Endodermal cell (in vitro differentiated cells): ENCODE measurements around the gene PPP2R2B. TPM values are rescaled to one million over a fixed set of nuclear protein-coding genes. Genes with fewer than 3 reads are reported as not detected.

Experiments
- DNase-seq: peaks from one replicate; pipeline ENCODE4 v3.0.0-alpha.2; 2017
- H3K27ac ChIP-seq: 2 replicates; pipeline ENCODE4 v1.5.1; 2013; ENCODE audit warnings: mild to moderate bottlenecking, low read depth, low read length, moderate library complexity
- H3K27me3 ChIP-seq: 2 replicates; pipeline ENCODE4 v1.6.1; 2013; ENCODE audit warnings: mild to moderate bottlenecking, low read length, moderate library complexity; ENCODE audit not compliant: insufficient read depth, control insufficient read depth, poor library complexity, severe bottlenecking
- H3K36me3 ChIP-seq: 2 replicates; pipeline ENCODE4 v1.7.0; 2013; ENCODE audit warnings: mild to moderate bottlenecking, low read length, moderate library complexity; ENCODE audit not compliant: control insufficient read depth, insufficient read depth
- H3K4me1 ChIP-seq: one replicate; pipeline ENCODE4 v1.7.0; 2013; ENCODE audit warnings: low read length; ENCODE audit not compliant: control insufficient read depth, insufficient read depth
- H3K4me3 ChIP-seq: 2 replicates; pipeline ENCODE4 v1.5.1; 2013; ENCODE audit warnings: mild to moderate bottlenecking, low read length, moderate library complexity
- H3K9ac ChIP-seq: 2 replicates; pipeline ENCODE4 v1.6.1; 2013; ENCODE audit warnings: mild to moderate bottlenecking, low read length, moderate library complexity; ENCODE audit not compliant: poor library complexity, severe bottlenecking; ENCODE audit errors: extremely low read depth
- H3K9me3 ChIP-seq: 2 replicates; pipeline ENCODE4 v1.6.1; 2013; ENCODE audit warnings: mild to moderate bottlenecking, low read length, moderate library complexity; ENCODE audit not compliant: control insufficient read depth
- H3K27ac Mint-ChIP-seq: 2 replicates; pipeline ENCODE4 v1.8.0; 2020; ENCODE audit warnings: mixed read lengths
- H3K27me3 Mint-ChIP-seq: 2 replicates; pipeline ENCODE4 v1.8.0; 2021; ENCODE audit warnings: mild to moderate bottlenecking, mixed read lengths; ENCODE audit not compliant: insufficient read depth
- H3K36me3 Mint-ChIP-seq: 2 replicates; pipeline ENCODE4 v1.8.0; 2020; ENCODE audit warnings: low read depth, mixed read lengths
- H3K4me1 Mint-ChIP-seq: 2 replicates; pipeline ENCODE4 v1.8.0; 2020; ENCODE audit warnings: mixed read lengths
- H3K4me3 Mint-ChIP-seq: 2 replicates; pipeline ENCODE4 v1.8.0; 2020; ENCODE audit warnings: mild to moderate bottlenecking, moderate library complexity, mixed read lengths
- H3K9me3 Mint-ChIP-seq: 2 replicates; pipeline ENCODE4 v1.8.0; 2020; ENCODE audit warnings: mild to moderate bottlenecking, mixed read lengths
- CTCF ChIP-seq: fragments of 200-600 bp; sonication (generic); conservative IDR thresholded peaks from 2 replicates; pipeline ENCODE4 v1.5.0; 2021; ENCODE audit warnings: antibody characterized with exemption, mild to moderate bottlenecking
- WGBS, 2 experiments: methylation state at CpG; one replicate each; pipeline versions ENCODE4 v1.1.5 to v1.1.7; 2013; ENCODE audit warnings: missing lambda C conversion rate in 2 of 2, mixed read lengths in 1 of 2; ENCODE audit not compliant: insufficient coverage in 1 of 2, insufficient read length in 1 of 2; 5-methylcytosine and 5-hydroxymethylcytosine counted together
- total RNA-seq, 2 donors: library from RNA; stranded (reverse); fragmentation: NEBNext Ultra II Directional in 1 of 2; extraction: Animal tissue kit (Norgen Biotek cat#: 25700) in 1 of 2; gene quantifications; 2 replicates in 1 of 2; 3 replicates in 1 of 2; pipeline ENCODE4 v1.2.1, GENCODE V29; 2021

PPP2R2B gene
- total RNA-seq, 2 donors from 2014 or later: 3.3 to 8.0 TPM

DNA sequence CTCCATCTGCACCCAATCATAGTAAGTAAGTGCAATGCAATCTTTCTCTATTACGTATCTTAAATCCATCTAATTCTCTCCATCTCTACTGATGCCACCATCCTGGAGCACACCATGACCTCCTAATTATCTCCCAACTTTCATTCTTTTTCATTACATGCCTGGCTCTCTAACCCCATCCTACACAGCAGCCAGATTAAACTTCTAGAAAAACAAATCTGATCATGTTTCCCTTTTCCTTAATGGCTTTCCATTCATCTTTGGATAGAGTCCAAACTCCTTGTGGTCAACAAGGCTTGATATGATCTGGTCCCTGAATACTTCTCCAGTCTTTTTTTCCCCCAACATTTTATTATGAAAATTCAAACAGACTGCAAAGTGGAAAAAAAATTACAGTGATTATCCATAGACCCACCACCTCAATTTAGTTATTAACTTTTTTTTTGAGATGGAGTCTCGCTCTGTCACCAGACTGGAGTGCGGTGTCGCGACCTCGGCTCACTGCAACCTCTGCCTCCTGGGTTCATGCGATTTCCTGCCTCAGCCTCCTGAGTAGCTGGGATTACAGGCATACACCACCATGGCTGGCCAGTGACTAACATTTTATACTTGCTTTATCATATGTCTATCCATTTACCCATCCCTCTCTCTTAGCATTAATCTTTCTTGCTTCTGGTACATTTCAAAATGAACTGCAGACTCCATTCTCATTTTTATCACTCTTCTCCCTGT is 5.2 kb downstream of the PPP2R2B start:
- WGBS, 2 experiments: 85 to 94% methylated on average over 6 to 7 of the region's 7 CpGs
- Mint-ChIP-seq H3K4me1 (peaks cover 16% of the 10 kb centered on the region), H3K9me3 (no peaks in the 10 kb centered on the region), H3K4me3 (no peak overlapping the region), H3K27me3 (peaks cover 37% of the 10 kb centered on the region), H3K36me3 (no peaks in the 10 kb centered on the region), H3K27ac (no peak overlapping the region)
- Histone ChIP-seq H3K27me3 (peaks cover 45% of the 10 kb centered on the region), H3K4me3 (no peak overlapping the region), H3K4me1 (no peaks in the 10 kb centered on the region), H3K36me3 (no peaks in the 10 kb centered on the region), H3K27ac (no peak overlapping the region), H3K9me3 (no peaks in the 10 kb centered on the region), H3K9ac (no peak overlapping the region)
- DNase-seq: no peak
- no peak for TF ChIP-seq CTCF

DNA sequence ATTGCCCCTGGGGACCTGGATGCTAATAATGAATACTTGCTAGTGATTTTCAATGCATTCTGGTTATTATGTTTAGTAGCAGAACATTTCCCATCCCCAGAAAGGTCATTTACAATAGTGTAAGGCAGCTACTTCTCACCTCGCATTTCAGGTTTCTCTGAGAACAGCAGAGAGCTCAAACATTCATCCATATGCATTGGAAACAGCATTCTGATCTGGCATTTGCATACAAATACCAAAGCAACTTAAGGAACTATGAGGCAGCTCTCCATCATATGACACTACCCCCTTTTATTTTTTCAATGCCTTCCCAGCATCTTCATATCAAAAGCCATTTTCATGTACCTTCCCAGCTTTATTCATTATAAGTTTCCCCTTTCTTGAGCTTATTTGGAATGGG is 6.4 kb downstream of the PPP2R2B start:
- H3K9me3 Mint-ChIP-seq: no peaks in the 10 kb centered on the region
- Histone ChIP-seq H3K36me3 (no peaks in the 10 kb centered on the region), H3K4me1 (no peaks in the 10 kb centered on the region), H3K9me3 (no peaks in the 10 kb centered on the region), H3K27ac (no peak overlapping the region), H3K4me3 (no peak overlapping the region), H3K27me3 (peaks cover 36% of the 10 kb centered on the region), H3K9ac (no peak overlapping the region)
- peaks cover 15% of the 10 kb centered on the region for H3K4me1 Mint-ChIP-seq
- no peaks in the 10 kb centered on the region for H3K36me3 Mint-ChIP-seq
- H3K4me3 Mint-ChIP-seq: no peak overlapping the region
- WGBS, 2 experiments: 57 to 70% methylated on average over 1 of the region's 1 CpG
- TF ChIP-seq CTCF: no peak
- DNase-seq: no peak
- H3K27ac Mint-ChIP-seq: no peak overlapping the region
- H3K27me3 Mint-ChIP-seq: peaks cover 28% of the 10 kb centered on the region

DNA sequence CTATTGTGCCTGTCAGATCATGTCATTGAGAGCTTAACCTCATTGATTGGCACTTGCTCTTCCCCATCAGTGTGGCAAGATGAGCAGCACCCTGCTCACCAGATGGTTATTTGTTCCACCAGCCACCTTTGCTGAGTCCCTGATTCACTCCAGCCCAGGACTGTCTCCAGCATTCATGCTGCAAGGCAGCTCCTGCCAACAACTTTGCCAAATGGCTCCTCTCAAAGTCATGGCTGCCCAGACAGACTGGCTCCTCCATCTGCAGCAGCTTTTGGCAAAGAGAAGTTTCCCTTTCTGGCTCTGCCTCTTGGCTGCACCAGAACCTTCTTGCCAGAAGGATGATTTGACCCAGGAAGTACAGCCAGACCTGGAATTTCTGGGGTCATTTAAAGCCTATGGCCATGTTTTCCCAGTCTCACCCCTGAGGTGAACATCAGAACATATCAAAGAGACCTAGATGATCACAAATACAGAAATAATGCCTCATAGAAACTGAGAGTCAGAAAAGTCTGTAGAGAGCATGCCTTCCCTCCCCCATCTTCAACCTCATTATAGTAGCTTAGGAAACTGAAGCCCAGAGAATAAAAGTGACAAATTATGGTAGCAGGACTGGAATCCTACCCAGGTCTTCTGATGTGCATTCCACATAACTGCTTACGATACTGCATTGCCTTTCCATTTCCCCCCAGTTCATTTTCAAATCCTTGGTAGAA is 10.4 kb downstream of the PPP2R2B start:
- H3K9me3 ChIP-seq: no peaks in the 10 kb centered on the region
- H3K4me1 ChIP-seq: no peaks in the 10 kb centered on the region
- no peaks in the 10 kb centered on the region for H3K27me3 Mint-ChIP-seq
- H3K9ac ChIP-seq: no peak overlapping the region
- no peak overlapping the region for H3K27ac ChIP-seq
- no peak overlapping the region for H3K4me3 Mint-ChIP-seq
- no peaks in the 10 kb centered on the region for H3K36me3 Mint-ChIP-seq
- H3K9me3 Mint-ChIP-seq: no peaks in the 10 kb centered on the region
- DNase-seq: no peak
- TF ChIP-seq CTCF: no peak
- H3K4me1 Mint-ChIP-seq: peaks cover 11% of the 10 kb centered on the region
- H3K27me3 ChIP-seq: no peaks in the 10 kb centered on the region
- H3K36me3 ChIP-seq: no peaks in the 10 kb centered on the region
- 80 to 89% methylated on average over 1 of the region's 1 CpG for WGBS, 2 experiments
- H3K27ac Mint-ChIP-seq: no peak overlapping the region
- H3K4me3 ChIP-seq: no peak overlapping the region
